Neural cell (in vitro differentiated cells): Measurements from ENCODE around the gene HOXA10. TPM values are rescaled to one million over a fixed set of nuclear protein-coding genes. Genes with fewer than 3 reads are reported as not detected.

ENCODE experiments used
- H2AFZ ChIP-seq: fragments of 200-600, 300-800 bp; sonication (generic), shearing (Covaris generic); 2 replicates; pipeline ENCODE4 v1.6.0; 2014; ENCODE audit warnings: low read depth, mild to moderate bottlenecking, antibody characterized with exemption, low read length, moderate library complexity
- H3F3A ChIP-seq: fragments of 200-600 bp; shearing (Covaris generic); 2 replicates; pipeline ENCODE4 v1.6.1; 2016; ENCODE audit warnings: mild to moderate bottlenecking, moderate library complexity, mixed read lengths, antibody characterized with exemption, low read length; ENCODE audit not compliant: insufficient read depth, poor library complexity, severe bottlenecking
- H3K27ac ChIP-seq: fragments of 200-600, 300-800 bp; sonication (generic), shearing (Covaris generic); 2 replicates; pipeline ENCODE4 v1.5.1; 2014; ENCODE audit warnings: mild to moderate bottlenecking, low read length, moderate library complexity
- H3K27me3 ChIP-seq: fragments of 300-800, 200-600 bp; sonication (generic), shearing (Covaris generic); 2 replicates; pipeline ENCODE4 v1.6.0; 2014; ENCODE audit warnings: mild to moderate bottlenecking, low read depth, low read length, moderate library complexity; ENCODE audit not compliant: insufficient read depth
- H3K36me3 ChIP-seq: fragments of 300-800, 200-600 bp; sonication (generic), shearing (Covaris generic); 2 replicates; pipeline ENCODE4 v1.5.1; 2014; ENCODE audit warnings: mild to moderate bottlenecking, antibody characterized with exemption, low read length, moderate library complexity; ENCODE audit not compliant: insufficient read depth
- H3K4me2 ChIP-seq: fragments of 300-800, 200-600 bp; sonication (generic), shearing (Covaris generic); 2 replicates; pipeline ENCODE4 v1.6.0; 2014; ENCODE audit warnings: mild to moderate bottlenecking, low read length
- H3K4me3 ChIP-seq: fragments of 300-800, 200-600 bp; sonication (generic), shearing (Covaris generic); 2 replicates; pipeline ENCODE4 v1.5.1; 2014; ENCODE audit warnings: mild to moderate bottlenecking, low read length, moderate library complexity
- H3K79me2 ChIP-seq: fragments of 200-600 bp; shearing (Covaris generic); replicated peaks from 2 replicates; pipeline ENCODE4 v1.6.0; 2014; ENCODE audit warnings: mild to moderate bottlenecking, low read length, moderate library complexity; ENCODE audit not compliant: insufficient read depth
- H3K9ac ChIP-seq: fragments of 300-800, 200-600 bp; sonication (generic), shearing (Covaris generic); 2 replicates; pipeline ENCODE4 v1.6.1; 2016; ENCODE audit warnings: mild to moderate bottlenecking, low read length, mixed read lengths
- H3K9me2 ChIP-seq: fragments of 200-600 bp; shearing (Covaris generic); 2 replicates; pipeline ENCODE4 v1.6.1; 2016; ENCODE audit warnings: mild to moderate bottlenecking, low read length, mixed read lengths; ENCODE audit not compliant: insufficient read depth
- H3K9me3 ChIP-seq: fragments of 200-600, 300-800 bp; sonication (generic), shearing (Covaris generic); 2 replicates; pipeline ENCODE4 v1.6.1; 2016; ENCODE audit warnings: mild to moderate bottlenecking, mixed run types, low read length, moderate library complexity, mixed read lengths
- H4K20me1 ChIP-seq: fragments of 200-600 bp; shearing (Covaris generic); 2 replicates; pipeline ENCODE4 v1.6.1; 2016; ENCODE audit warnings: mild to moderate bottlenecking, mixed run types; ENCODE audit not compliant: insufficient read depth
- EP300 ChIP-seq: fragments of 450-650 bp; conservative IDR thresholded peaks from 2 replicates; pipeline ENCODE4 v1.6.1; 2014; ENCODE audit warnings: antibody characterized with exemption, mild to moderate bottlenecking, moderate library complexity; ENCODE audit not compliant: poor library complexity, severe bottlenecking
- EZH2 ChIP-seq: fragments of 200-600, 300-800 bp; shearing (Covaris generic), sonication (generic); IDR thresholded peaks from 2 replicates; pipeline ENCODE4 v1.6.1; 2014; ENCODE audit warnings: antibody characterized with exemption, low read length, borderline replicate concordance, mild to moderate bottlenecking; ENCODE audit not compliant: insufficient read depth, poor library complexity, severe bottlenecking
- MXI1 ChIP-seq: fragments of 450-650 bp; conservative IDR thresholded peaks from 2 replicates; pipeline ENCODE4 v1.6.1; 2014; ENCODE audit warnings: antibody characterized with exemption, mild to moderate bottlenecking; ENCODE audit not compliant: poor library complexity, severe bottlenecking
- POLR2AphosphoS5 ChIP-seq: IDR thresholded peaks from 2 replicates; pipeline ENCODE4 v1.6.1; 2012
- RAD21 ChIP-seq: fragments of 450-650 bp; conservative IDR thresholded peaks from 2 replicates; pipeline ENCODE4 v1.6.1; 2014; ENCODE audit warnings: antibody characterized with exemption, mild to moderate bottlenecking, moderate library complexity
- SMC3 ChIP-seq: fragments of 450-650 bp; conservative IDR thresholded peaks from 2 replicates; pipeline ENCODE4 v1.6.1; 2014; ENCODE audit warnings: antibody characterized with exemption, mild to moderate bottlenecking, moderate library complexity; ENCODE audit not compliant: poor library complexity
- TAF1 ChIP-seq: IDR thresholded peaks from 2 replicates; pipeline ENCODE4 v1.6.1; 2012; ENCODE audit warnings: low read depth
- polyA plus RNA-seq: library from polyadenylated mRNA; depleted of rRNA; stranded (reverse); fragments of >200 nt; gene quantifications from 2 replicates; pipeline ENCODE4 v1.2.3, GENCODE V29; 2014
- TF ChIP-seq, protein P1 (sequence below): fragments of 450-650 bp; IDR thresholded peaks from 2 replicates; pipeline ENCODE4 v1.5.1; 2014; ENCODE audit warnings: antibody characterized with exemption, mild to moderate bottlenecking, moderate library complexity; ENCODE audit not compliant: poor library complexity, severe bottlenecking
- TF ChIP-seq, protein P2 (sequence below): IDR thresholded peaks from 2 replicates; pipeline ENCODE4 v1.6.1; 2012; ENCODE audit warnings: borderline replicate concordance

The HOXA10 gene
- polyA plus RNA-seq, 1 donor from 2014 or later = not detected

DNA sequence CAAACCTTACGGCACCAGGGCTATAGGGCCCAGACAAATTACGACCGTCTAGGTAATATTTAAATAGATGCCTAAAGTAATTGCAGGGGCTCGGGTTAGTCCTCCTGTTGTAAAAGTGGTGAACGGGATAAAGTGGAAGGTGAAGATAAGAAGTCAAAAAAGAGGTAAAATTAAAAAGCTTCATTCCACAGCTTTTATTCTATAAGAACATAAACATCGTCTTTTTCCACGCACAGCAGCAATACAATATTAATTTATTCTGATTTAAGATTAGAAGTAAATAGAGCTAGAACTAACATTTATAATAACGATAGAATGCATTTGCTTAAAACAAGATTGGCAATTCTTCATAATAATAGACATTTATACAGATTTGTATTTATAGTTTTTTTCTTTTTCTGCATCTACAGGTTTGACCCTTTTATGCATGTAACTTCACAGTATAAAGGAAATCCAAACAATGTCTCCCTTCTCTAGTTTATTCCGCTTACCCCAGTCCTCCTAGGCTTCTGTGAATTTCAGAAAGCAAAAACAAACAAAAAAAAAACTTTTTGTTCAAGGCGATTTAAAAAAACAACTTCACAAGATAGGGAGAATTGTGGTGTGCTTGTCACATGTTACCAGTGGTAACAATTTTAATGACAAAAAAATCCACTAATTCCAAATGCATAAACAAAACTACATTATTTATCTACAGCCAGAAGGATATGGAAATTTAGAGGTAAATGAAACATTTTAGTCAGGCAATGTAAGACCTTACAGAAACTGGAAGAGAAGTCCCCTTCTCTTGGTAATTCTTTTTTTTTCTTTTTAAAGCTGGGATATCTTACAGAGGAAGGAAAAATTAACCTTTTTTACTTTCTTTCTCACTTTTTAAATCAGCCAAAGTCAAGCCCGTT, 3.4 kb downstream of the HOXA10 start:
- Histone ChIP-seq H4K20me1 (no peaks in the 10 kb centered on the region), H3K4me3 (no peak overlapping the region), H3K9ac (no peak overlapping the region), H3F3A (no peaks in the 10 kb centered on the region), H3K9me3 (peaks cover 15% of the 10 kb centered on the region), H3K4me2 (no peak overlapping the region), H3K27me3 (peaks cover 100% of the 10 kb centered on the region), H3K79me2 (no peaks in the 10 kb centered on the region), H2AFZ (no peak overlapping the region), H3K27ac (no peak overlapping the region), H3K9me2 (no peaks in the 10 kb centered on the region), H3K36me3 (no peaks in the 10 kb centered on the region)
- TF ChIP-seq POLR2AphosphoS5 = no peak
- no peak for TF ChIP-seq TAF1
- no peak for TF ChIP-seq MXI1
- TF ChIP-seq EZH2 = no peak
- no peak for TF ChIP-seq RAD21
- no peak for TF ChIP-seq EP300
- TF ChIP-seq, protein P1, sequence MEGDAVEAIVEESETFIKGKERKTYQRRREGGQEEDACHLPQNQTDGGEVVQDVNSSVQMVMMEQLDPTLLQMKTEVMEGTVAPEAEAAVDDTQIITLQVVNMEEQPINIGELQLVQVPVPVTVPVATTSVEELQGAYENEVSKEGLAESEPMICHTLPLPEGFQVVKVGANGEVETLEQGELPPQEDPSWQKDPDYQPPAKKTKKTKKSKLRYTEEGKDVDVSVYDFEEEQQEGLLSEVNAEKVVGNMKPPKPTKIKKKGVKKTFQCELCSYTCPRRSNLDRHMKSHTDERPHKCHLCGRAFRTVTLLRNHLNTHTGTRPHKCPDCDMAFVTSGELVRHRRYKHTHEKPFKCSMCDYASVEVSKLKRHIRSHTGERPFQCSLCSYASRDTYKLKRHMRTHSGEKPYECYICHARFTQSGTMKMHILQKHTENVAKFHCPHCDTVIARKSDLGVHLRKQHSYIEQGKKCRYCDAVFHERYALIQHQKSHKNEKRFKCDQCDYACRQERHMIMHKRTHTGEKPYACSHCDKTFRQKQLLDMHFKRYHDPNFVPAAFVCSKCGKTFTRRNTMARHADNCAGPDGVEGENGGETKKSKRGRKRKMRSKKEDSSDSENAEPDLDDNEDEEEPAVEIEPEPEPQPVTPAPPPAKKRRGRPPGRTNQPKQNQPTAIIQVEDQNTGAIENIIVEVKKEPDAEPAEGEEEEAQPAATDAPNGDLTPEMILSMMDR = no peak
- TF ChIP-seq, protein P2, sequence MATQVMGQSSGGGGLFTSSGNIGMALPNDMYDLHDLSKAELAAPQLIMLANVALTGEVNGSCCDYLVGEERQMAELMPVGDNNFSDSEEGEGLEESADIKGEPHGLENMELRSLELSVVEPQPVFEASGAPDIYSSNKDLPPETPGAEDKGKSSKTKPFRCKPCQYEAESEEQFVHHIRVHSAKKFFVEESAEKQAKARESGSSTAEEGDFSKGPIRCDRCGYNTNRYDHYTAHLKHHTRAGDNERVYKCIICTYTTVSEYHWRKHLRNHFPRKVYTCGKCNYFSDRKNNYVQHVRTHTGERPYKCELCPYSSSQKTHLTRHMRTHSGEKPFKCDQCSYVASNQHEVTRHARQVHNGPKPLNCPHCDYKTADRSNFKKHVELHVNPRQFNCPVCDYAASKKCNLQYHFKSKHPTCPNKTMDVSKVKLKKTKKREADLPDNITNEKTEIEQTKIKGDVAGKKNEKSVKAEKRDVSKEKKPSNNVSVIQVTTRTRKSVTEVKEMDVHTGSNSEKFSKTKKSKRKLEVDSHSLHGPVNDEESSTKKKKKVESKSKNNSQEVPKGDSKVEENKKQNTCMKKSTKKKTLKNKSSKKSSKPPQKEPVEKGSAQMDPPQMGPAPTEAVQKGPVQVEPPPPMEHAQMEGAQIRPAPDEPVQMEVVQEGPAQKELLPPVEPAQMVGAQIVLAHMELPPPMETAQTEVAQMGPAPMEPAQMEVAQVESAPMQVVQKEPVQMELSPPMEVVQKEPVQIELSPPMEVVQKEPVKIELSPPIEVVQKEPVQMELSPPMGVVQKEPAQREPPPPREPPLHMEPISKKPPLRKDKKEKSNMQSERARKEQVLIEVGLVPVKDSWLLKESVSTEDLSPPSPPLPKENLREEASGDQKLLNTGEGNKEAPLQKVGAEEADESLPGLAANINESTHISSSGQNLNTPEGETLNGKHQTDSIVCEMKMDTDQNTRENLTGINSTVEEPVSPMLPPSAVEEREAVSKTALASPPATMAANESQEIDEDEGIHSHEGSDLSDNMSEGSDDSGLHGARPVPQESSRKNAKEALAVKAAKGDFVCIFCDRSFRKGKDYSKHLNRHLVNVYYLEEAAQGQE = no peak

DNA sequence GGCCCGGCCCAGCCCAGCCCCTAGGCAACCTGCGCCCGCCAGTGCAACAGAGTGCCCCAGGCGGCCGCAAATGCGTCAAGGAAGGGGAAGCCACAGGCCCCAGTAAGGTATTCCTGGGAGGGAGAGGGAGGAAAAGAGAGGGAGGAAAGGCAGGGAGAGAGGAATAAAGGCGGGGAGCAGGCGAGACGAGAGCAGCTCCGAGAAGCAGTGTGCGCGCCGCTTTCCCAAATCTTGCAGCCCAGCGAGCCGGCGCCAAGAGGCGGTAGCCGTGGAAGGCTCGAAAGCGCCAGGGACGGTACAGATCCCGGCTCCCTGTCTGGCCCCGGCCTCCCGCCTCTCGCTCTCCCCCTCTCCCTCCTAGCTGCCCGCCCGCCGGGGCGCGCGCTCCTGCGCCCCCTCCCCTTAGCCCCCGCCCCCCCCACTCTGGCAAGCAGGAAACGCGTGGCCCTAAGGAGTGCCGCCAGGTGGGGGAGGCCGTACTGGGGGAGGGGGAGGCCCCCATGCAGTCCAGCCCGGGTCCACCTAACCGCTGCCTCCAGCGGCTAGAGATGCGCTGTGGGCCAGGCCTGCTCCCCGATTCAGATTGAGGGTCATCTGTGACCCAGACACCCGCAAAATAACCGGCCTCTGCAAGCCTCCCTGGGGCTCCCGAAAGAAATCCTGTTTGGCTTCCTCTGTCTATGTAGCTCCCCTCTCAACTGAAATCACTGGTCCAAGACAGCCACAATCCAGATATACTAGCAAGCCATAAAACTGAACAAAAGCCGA, 4.3 kb downstream of the HOXA10 start:
- TF ChIP-seq POLR2AphosphoS5 = no peak
- no peak for TF ChIP-seq EP300
- TF ChIP-seq TAF1 = no peak
- TF ChIP-seq, protein P1 = no peak
- TF ChIP-seq, protein P2 = no peak
- TF ChIP-seq MXI1 = no peak
- TF ChIP-seq SMC3 = no peak
- no peak for TF ChIP-seq EZH2
- TF ChIP-seq RAD21 = no peak
- Histone ChIP-seq H3F3A (no peaks in the 10 kb centered on the region), H3K9me3 (peaks cover 24% of the 10 kb centered on the region), H2AFZ (no peak overlapping the region), H3K9me2 (no peaks in the 10 kb centered on the region), H3K9ac (no peak overlapping the region), H4K20me1 (no peaks in the 10 kb centered on the region), H3K4me2 (no peak overlapping the region), H3K36me3 (no peaks in the 10 kb centered on the region), H3K27ac (no peak overlapping the region), H3K27me3 (peaks cover 100% of the 10 kb centered on the region), H3K79me2 (no peaks in the 10 kb centered on the region), H3K4me3 (peak overlapping the region; percentile 28)
